HG03378 (cell line): ENCODE results near the gene AQP12B.
"Not testable (repeated sequence)": the region's sequence is repeated elsewhere in the genome, so short reads cannot be mapped to it uniquely, and the experiment has no call there.

ENCODE experiments used
- ATAC-seq: cut with Tn5 transposase; IDR thresholded peaks from one replicate; pipeline ENCODE4 v1.9.1; 2021; ENCODE audit warnings: mild to moderate bottlenecking, moderate library complexity; ENCODE audit not compliant: unreplicated experiment

AQP12B gene

GRCh38 chr2:240685771-240686371 is 3.2 kb upstream of the AQP12B start:
- ATAC-seq, result no peak

GRCh38 chr2:240683980-240684728 is 1.5 kb upstream of the AQP12B start:
- not testable (repeated sequence) for ATAC-seq

- not testable (repeated sequence) for ATAC-seq
Observed at GRCh38 chr2:240683329-240683979, 769 bp upstream of the AQP12B start.

GRCh38 chr2:240680185-240680584 is 2.5 kb downstream of the AQP12B start:
- not testable (repeated sequence) for ATAC-seq

- not testable (repeated sequence) for ATAC-seq
Observed at GRCh38 chr2:240678909-240679308, 3.8 kb downstream of the AQP12B start.

GRCh38 chr2:240678043-240678442 is 4.6 kb downstream of the AQP12B start:
- ATAC-seq, result not testable (repeated sequence)

- ATAC-seq, result not testable (repeated sequence)
Observed at GRCh38 chr2:240675345-240675744, 7.3 kb downstream of the AQP12B start.

- not testable (repeated sequence) for ATAC-seq
Observed at GRCh38 chr2:240674461-240675184, 8.1 kb downstream of the AQP12B start.

- no peak for ATAC-seq
Observed at GRCh38 chr2:240672701-240673190, 9.9 kb downstream of the AQP12B start.

GRCh38 chr2:240672076-240672700 is 10.5 kb downstream of the AQP12B start:
- no peak for ATAC-seq

- no peak for ATAC-seq
Observed at GRCh38 chr2:240670950-240671349, 11.7 kb downstream of the AQP12B start.

- ATAC-seq, result no peak
Observed at GRCh38 chr2:240670402-240670801, 12.3 kb downstream of the AQP12B start.

GRCh38 chr2:240664622-240665021 is 18.1 kb downstream of the AQP12B start:
- no peak for ATAC-seq

- ATAC-seq, result no peak
Observed at GRCh38 chr2:240663546-240664190, 19.0 kb downstream of the AQP12B start.

GRCh38 chr2:240662681-240663080 is 20.0 kb downstream of the AQP12B start:
- no peak for ATAC-seq

GRCh38 chr2:240659883-240660282 is 22.8 kb downstream of the AQP12B start:
- ATAC-seq, result not testable (repeated sequence)

- peak; percentile 67 for ATAC-seq
Observed at GRCh38 chr2:240655931-240656886, 26.5 kb downstream of the AQP12B start.

GRCh38 chr2:240651185-240651584 is 31.5 kb downstream of the AQP12B start:
- ATAC-seq, result no peak
